Effector memory CD4-positive, alpha-beta T cell (primary cell): Measurements from ENCODE around the gene PTPN18.
"Not testable (repeated sequence)": the region's sequence is repeated elsewhere in the genome, so short reads cannot be mapped to it uniquely, and the experiment has no call there.

Source experiments
- DNase-seq, 3 donors: peaks; one replicate each; pipeline ENCODE4 v3.0.0-alpha.2; 2020
- H3K27ac ChIP-seq: 2 replicates; pipeline ENCODE4 v1.7.0; 2013; ENCODE audit warnings: mild to moderate bottlenecking, low read length, moderate library complexity; ENCODE audit not compliant: insufficient read depth, poor library complexity, severe bottlenecking
- H3K27me3 ChIP-seq: replicated peaks from 2 replicates; pipeline ENCODE4 v1.7.0; 2013; ENCODE audit warnings: mild to moderate bottlenecking, low read length; ENCODE audit not compliant: insufficient read depth, control insufficient read depth, poor library complexity, severe bottlenecking
- H3K36me3 ChIP-seq: 2 replicates; pipeline ENCODE4 v1.7.0; 2013; ENCODE audit warnings: mild to moderate bottlenecking, low read length, moderate library complexity; ENCODE audit not compliant: control insufficient read depth, insufficient read depth
- H3K4me1 ChIP-seq: 2 replicates; pipeline ENCODE4 v1.7.0; 2013; ENCODE audit warnings: low read length, mild to moderate bottlenecking; ENCODE audit not compliant: control insufficient read depth, insufficient read depth, poor library complexity, severe bottlenecking
- H3K4me3 ChIP-seq: 2 replicates; pipeline ENCODE4 v1.7.0; 2013; ENCODE audit warnings: low read length, low read depth, mild to moderate bottlenecking; ENCODE audit not compliant: insufficient read depth, poor library complexity, severe bottlenecking
- H3K9me3 ChIP-seq: 2 replicates; pipeline ENCODE4 v1.7.0; 2013; ENCODE audit warnings: mild to moderate bottlenecking, low read length, moderate library complexity; ENCODE audit not compliant: control insufficient read depth

The PTPN18 gene

GRCh38 chr2:130389783-130390182, 33.9 kb downstream of the PTPN18 start:
- H3K36me3 ChIP-seq = no peaks in the 10 kb centered on the region
- DNase-seq = no peak
- peaks cover 5% of the 10 kb centered on the region for H3K4me1 ChIP-seq
- no peaks in the 10 kb centered on the region for H3K9me3 ChIP-seq
- no peaks in the 10 kb centered on the region for H3K27me3 ChIP-seq
- H3K27ac ChIP-seq = no peak overlapping the region
- no peak overlapping the region for H3K4me3 ChIP-seq

- Histone ChIP-seq H3K36me3 (no peaks in the 10 kb centered on the region), H3K4me3 (peak overlapping the region; percentile 60), H3K27ac (no peak overlapping the region), H3K27me3 (no peaks in the 10 kb centered on the region), H3K4me1 (peaks cover 5% of the 10 kb centered on the region), H3K9me3 (no peaks in the 10 kb centered on the region)
- DNase-seq = no peak
Measured at GRCh38 chr2:130390460-130391057, 34.7 kb downstream of the PTPN18 start.

- DNase-seq = peak; percentile 19 to 44 (median 29)
- H3K27ac ChIP-seq = no peak overlapping the region
Measured at GRCh38 chr2:130391058-130391871, 35.4 kb downstream of the PTPN18 start.

GRCh38 chr2:130391872-130392670, 36.2 kb downstream of the PTPN18 start:
- H3K36me3 ChIP-seq = no peaks in the 10 kb centered on the region
- no peak for DNase-seq
- peaks cover 5% of the 10 kb centered on the region for H3K4me1 ChIP-seq
- H3K4me3 ChIP-seq = peak overlapping the region; percentile 60
- H3K27me3 ChIP-seq = no peaks in the 10 kb centered on the region
- no peak overlapping the region for H3K27ac ChIP-seq
- H3K9me3 ChIP-seq = no peaks in the 10 kb centered on the region

More at GRCh38 chr2:130391058-130391871, 35.4 kb downstream of the PTPN18 start:
- Histone ChIP-seq H3K4me1 (peaks cover 5% of the 10 kb centered on the region), H3K27me3 (no peaks in the 10 kb centered on the region), H3K4me3 (peak overlapping the region; percentile 60), H3K36me3 (no peaks in the 10 kb centered on the region), H3K9me3 (no peaks in the 10 kb centered on the region)

- Histone ChIP-seq H3K9me3 (no peaks in the 10 kb centered on the region), H3K27ac (no peak overlapping the region), H3K36me3 (no peaks in the 10 kb centered on the region), H3K27me3 (no peaks in the 10 kb centered on the region), H3K4me3 (no peak overlapping the region), H3K4me1 (peaks cover 5% of the 10 kb centered on the region)
- no peak for DNase-seq
Measured at GRCh38 chr2:130393318-130393910, 37.6 kb downstream of the PTPN18 start.

- H3K4me1 ChIP-seq, H3K27me3 ChIP-seq, H3K9me3 ChIP-seq, H3K4me3 ChIP-seq, DNase-seq, H3K36me3 ChIP-seq, H3K27ac ChIP-seq: not testable (repeated sequence)
Measured at GRCh38 chr2:130406280-130406679, 50.4 kb downstream of the PTPN18 start.

GRCh38 chr2:130416693-130417092, 60.8 kb downstream of the PTPN18 start:
- H3K4me3 ChIP-seq, DNase-seq, H3K9me3 ChIP-seq, H3K27ac ChIP-seq, H3K27me3 ChIP-seq, H3K36me3 ChIP-seq, H3K4me1 ChIP-seq: not testable (repeated sequence)

- H3K36me3 ChIP-seq, H3K9me3 ChIP-seq, H3K4me1 ChIP-seq, H3K4me3 ChIP-seq, H3K27me3 ChIP-seq, DNase-seq, H3K27ac ChIP-seq: not testable (repeated sequence)
Measured at GRCh38 chr2:130418845-130419244, 63.0 kb downstream of the PTPN18 start.
